PC-3 (cell line): ENCODE data around the gene CSF1R.

Experiments
- CTCF ChIP-seq: fragments of 300-600 bp; sonication (generic); conservative IDR thresholded peaks from 2 replicates; pipeline ENCODE4 v1.5.1; 2017; ENCODE audit warnings: antibody characterized with exemption, low read depth, mild to moderate bottlenecking, low read length
- EZH2 ChIP-seq: fragments of 300-600 bp; sonication (generic); IDR thresholded peaks from one replicate; pipeline ENCODE4 v1.6.1; 2017; ENCODE audit warnings: antibody characterized with exemption, mild to moderate bottlenecking, low read length; ENCODE audit not compliant: unreplicated experiment

- TF ChIP-seq EZH2 (no peak), CTCF (no peak)
These were observed 47.8 kb downstream of the CSF1R start for GRCh38 chr5:150038547-150038946.
